ENCODE measurements around the gene OSBPL1A.

DNA sequence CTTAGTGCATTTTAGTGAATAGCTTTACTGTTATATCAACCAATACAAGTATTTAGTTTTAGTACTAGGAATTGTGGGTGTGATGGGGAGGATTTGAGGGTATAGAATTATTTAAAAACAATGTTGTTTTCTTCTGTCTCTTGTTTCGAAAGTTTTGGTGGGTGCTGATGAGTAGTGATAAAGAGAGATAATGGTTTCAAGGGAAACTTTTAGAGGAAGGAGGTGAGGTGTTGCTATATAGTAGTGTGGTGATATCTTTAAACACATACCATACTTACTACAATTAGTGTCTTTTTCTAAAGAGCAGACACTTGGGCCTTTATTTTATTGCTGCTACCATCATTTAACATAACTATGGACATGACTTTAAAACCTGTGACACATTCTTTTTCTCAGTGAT lies 39.3 kb upstream of the OSBPL1A start:
- no peak for TF ChIP-seq POLR2A (IDR thresholded peaks at IDR 0.05)
- no peak for TF ChIP-seq CTCF (IDR thresholded peaks at IDR 0.05)
- TF ChIP-seq POLR2AphosphoS5 (IDR thresholded peaks at IDR 0.05), result no peak
- TF ChIP-seq EP300 (IDR thresholded peaks at IDR 0.05), result no peak

Data from suprapubic skin (tissue), 4 donors.